K562 (cell line): Measurements from ENCODE around the gene NBEAL2. TPM values are rescaled to one million over a fixed set of nuclear protein-coding genes. Genes with fewer than 3 reads are reported as not detected.

Experiments
- ETV5 ChIP-seq: sonication (generic); formaldehyde crosslinking; IDR thresholded peaks from 2 replicates; pipeline ENCODE4 v1.4.0; 2020; ENCODE audit warnings: low read depth, mild to moderate bottlenecking, missing genetic modification reagents
- FOXA3 ChIP-seq, 2 experiments: fragments of 450-650 bp in 1 of 2; sonication (generic) in 1 of 2; formaldehyde crosslinking; IDR thresholded peaks in 1 of 2; conservative IDR thresholded peaks in 1 of 2; 2 replicates each; pipeline versions ENCODE4 v1.4.0 to v1.8.0; 2020 to 2022; ENCODE audit warnings: mild to moderate bottlenecking in 2 of 2, missing genetic modification reagents in 1 of 2
- GATAD2B ChIP-seq: fragments of 450-650 bp; IDR thresholded peaks from 2 replicates; pipeline ENCODE4 v1.6.1; 2017; ENCODE audit warnings: mild to moderate bottlenecking, borderline replicate concordance
- MYC ChIP-seq, 2 experiments: fragments of 250-450 bp in 1 of 2; sonication (Bioruptor Pico) in 1 of 2; IDR thresholded peaks; 2 replicates each; pipeline versions ENCODE4 v1.5.1 to v1.6.1; 2012 to 2021; ENCODE audit warnings: low read depth in 2 of 2, borderline replicate concordance in 1 of 2, improper control_type of control experiment in 1 of 2, low read length in 1 of 2, mild to moderate bottlenecking in 1 of 2, moderate library complexity in 1 of 2
- NBN ChIP-seq: fragments of 450-650 bp; IDR thresholded peaks from 2 replicates; pipeline ENCODE4 v1.6.1; 2016; ENCODE audit warnings: low read depth, mild to moderate bottlenecking
- RHOXF2B ChIP-seq: fragments of 250-450 bp; sonication (Bioruptor Pico); conservative IDR thresholded peaks from 2 replicates; pipeline ENCODE4 v1.5.1; 2021
- ZBTB7A ChIP-seq: IDR thresholded peaks from 2 replicates; pipeline ENCODE4 v1.6.1; 2011; ENCODE audit warnings: low read depth, mild to moderate bottlenecking, low read length, moderate library complexity, borderline replicate concordance; ENCODE audit not compliant: control insufficient read depth
- ZMIZ1 ChIP-seq, 2 experiments: fragments of 150-350 bp in 1 of 2; IDR thresholded peaks; 2 replicates each; pipeline ENCODE4 v1.6.1; 2012 to 2016; ENCODE audit warnings: low read depth in 2 of 2, low read length in 2 of 2, mild to moderate bottlenecking in 1 of 2, moderate library complexity in 1 of 2
- ZNF384 ChIP-seq: IDR thresholded peaks from 2 replicates; pipeline ENCODE4 v1.6.1; 2012; ENCODE audit warnings: low read depth, low read length, improper control_type of control experiment
- polyA plus RNA-seq, 8 experiments: library from polyadenylated mRNA; depleted of rRNA in 4 of 8; stranded (reverse) in 5 of 8; unstranded in 3 of 8; fragments of >200 nt; fragmentation: Nextera tagmentation in 2 of 8; fragmentation: Illumina TruSeq in 1 of 8; extraction: Ambion mirVana in 2 of 8; extraction: Trizol in 1 of 8; gene quantifications; 2 replicates each; pipeline versions ENCODE4 v1.2.1 to v1.2.3, GENCODE V29; 2011 to 2014; ENCODE audit warnings: inconsistent platforms in 1 of 8, missing spikeins in 1 of 8
- total RNA-seq, 7 experiments: library from RNA; depleted of rRNA in 6 of 7; stranded (reverse); fragments of >200 nt in 6 of 7; fragmentation: Illumina TruSeq in 2 of 7; extraction: Trizol in 2 of 7; gene quantifications; 2 replicates each; pipeline versions ENCODE4 v1.2.1 to v1.2.3, GENCODE V29; 2011 to 2021; ENCODE audit warnings: low replicate concordance in 1 of 7
- TF ChIP-seq, protein P1 (sequence below), 2 experiments: fragments of 450-650 bp; formaldehyde crosslinking in 1 of 2; IDR thresholded peaks; 2 replicates each; pipeline versions ENCODE4 v1.4.0 to v1.6.1; 2014 to 2020; ENCODE audit warnings: mild to moderate bottlenecking in 2 of 2, borderline replicate concordance in 1 of 2, low read depth in 1 of 2
- TF ChIP-seq, protein P2 (sequence below): sonication (generic); IDR thresholded peaks from 2 replicates; pipeline ENCODE4 v1.6.1; 2016

NBEAL2 gene
- total and polyA plus RNA-seq, 9 of the 15 experiments (the other 6 are each of a cell fraction or from before 2014, with no cell fraction given), result 0.06 to 114 (median 29.6) TPM

DNA sequence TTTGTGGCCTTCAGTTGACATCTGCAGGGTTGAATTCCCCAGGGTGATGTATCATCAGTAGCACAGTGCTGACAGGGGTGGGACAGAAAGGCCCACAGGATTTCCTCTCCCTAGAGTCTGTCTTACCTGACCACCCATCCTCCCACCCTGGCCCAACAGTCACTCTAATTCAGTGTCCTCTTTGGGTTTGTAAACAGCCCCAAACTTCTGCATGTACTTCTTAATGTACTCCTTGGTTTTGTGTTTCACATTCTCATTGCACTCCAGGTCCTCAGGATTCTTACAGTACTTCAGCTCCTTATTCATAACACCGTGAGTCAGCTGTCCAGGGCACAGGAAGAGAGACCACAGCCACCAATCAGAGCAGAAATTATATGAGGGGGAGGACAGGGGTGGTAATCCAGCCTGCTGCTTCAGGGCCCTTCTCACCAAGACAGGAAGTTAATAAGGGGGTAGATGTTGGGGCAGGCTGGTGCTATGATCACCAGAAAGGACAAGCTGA, 37.5 kb downstream of the NBEAL2 start (continued):
- TF ChIP-seq, protein P1, sequence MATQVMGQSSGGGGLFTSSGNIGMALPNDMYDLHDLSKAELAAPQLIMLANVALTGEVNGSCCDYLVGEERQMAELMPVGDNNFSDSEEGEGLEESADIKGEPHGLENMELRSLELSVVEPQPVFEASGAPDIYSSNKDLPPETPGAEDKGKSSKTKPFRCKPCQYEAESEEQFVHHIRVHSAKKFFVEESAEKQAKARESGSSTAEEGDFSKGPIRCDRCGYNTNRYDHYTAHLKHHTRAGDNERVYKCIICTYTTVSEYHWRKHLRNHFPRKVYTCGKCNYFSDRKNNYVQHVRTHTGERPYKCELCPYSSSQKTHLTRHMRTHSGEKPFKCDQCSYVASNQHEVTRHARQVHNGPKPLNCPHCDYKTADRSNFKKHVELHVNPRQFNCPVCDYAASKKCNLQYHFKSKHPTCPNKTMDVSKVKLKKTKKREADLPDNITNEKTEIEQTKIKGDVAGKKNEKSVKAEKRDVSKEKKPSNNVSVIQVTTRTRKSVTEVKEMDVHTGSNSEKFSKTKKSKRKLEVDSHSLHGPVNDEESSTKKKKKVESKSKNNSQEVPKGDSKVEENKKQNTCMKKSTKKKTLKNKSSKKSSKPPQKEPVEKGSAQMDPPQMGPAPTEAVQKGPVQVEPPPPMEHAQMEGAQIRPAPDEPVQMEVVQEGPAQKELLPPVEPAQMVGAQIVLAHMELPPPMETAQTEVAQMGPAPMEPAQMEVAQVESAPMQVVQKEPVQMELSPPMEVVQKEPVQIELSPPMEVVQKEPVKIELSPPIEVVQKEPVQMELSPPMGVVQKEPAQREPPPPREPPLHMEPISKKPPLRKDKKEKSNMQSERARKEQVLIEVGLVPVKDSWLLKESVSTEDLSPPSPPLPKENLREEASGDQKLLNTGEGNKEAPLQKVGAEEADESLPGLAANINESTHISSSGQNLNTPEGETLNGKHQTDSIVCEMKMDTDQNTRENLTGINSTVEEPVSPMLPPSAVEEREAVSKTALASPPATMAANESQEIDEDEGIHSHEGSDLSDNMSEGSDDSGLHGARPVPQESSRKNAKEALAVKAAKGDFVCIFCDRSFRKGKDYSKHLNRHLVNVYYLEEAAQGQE (IDR thresholded peaks at IDR 0.05; ENCODE audit: borderline replicate concordance), result peak; percentile 22; the same call in 1 of the 2 replicates
- TF ChIP-seq, protein P1 (CRISPR knock-in tag; IDR thresholded peaks at IDR 0.05; ENCODE audit: low read depth), result no peak
- TF ChIP-seq GATAD2B (no peak), RHOXF2B (CRISPR knock-in tag) (no peak), ZNF384 (0 out of 2 replicates have a peak, but pooled peaks have one; percentile 8), ZBTB7A (peak; percentile 39; the same call in 1 of the 2 replicates), MYC (IDR thresholded peaks at IDR 0.05; ENCODE audit: low read depth, low read length) (0 out of 2 replicates have a peak, but pooled peaks have one; percentile 15), MYC (CRISPR knock-in tag; IDR thresholded peaks at IDR 0.05; ENCODE audit: borderline replicate concordance, low read depth) (no peak), ETV5 (peak; percentile 65; the same call in 1 of the 2 replicates), NBN (peak; percentile 25; the same call in 1 of the 2 replicates), ZMIZ1 (IDR thresholded peaks at IDR 0.05; ENCODE audit: low read depth in 2 of 2, low read length in 2 of 2) (0 out of 4 replicates have a peak, but pooled peaks of 1 of the 2 experiments have one; percentile 45), FOXA3 (CRISPR knock-in tag; conservative IDR thresholded peaks at IDR 0.05 in 1 of 2, IDR thresholded peaks at IDR 0.05 in 1 of 2) (0 out of 4 replicates have a peak, but pooled peaks of 1 of the 2 experiments have one; percentile 35)
- TF ChIP-seq, protein P2, sequence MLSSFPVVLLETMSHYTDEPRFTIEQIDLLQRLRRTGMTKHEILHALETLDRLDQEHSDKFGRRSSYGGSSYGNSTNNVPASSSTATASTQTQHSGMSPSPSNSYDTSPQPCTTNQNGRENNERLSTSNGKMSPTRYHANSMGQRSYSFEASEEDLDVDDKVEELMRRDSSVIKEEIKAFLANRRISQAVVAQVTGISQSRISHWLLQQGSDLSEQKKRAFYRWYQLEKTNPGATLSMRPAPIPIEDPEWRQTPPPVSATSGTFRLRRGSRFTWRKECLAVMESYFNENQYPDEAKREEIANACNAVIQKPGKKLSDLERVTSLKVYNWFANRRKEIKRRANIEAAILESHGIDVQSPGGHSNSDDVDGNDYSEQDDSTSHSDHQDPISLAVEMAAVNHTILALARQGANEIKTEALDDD, result peak; percentile 47
